HG03108 (cell line): ENCODE measurements around the gene CCDC18.
"Not testable (repeated sequence)": the region's sequence is repeated elsewhere in the genome, so short reads cannot be mapped to it uniquely, and the experiment has no call there.

Experiments
- ATAC-seq: cut with Tn5 transposase; IDR thresholded peaks from one replicate; pipeline ENCODE4 v1.9.1; 2021; ENCODE audit warnings: moderate library complexity; ENCODE audit not compliant: unreplicated experiment

CCDC18 gene

GRCh38 chr1:93223023-93223675 lies 42.6 kb downstream of the CCDC18 start:
- ATAC-seq: no peak

GRCh38 chr1:93235261-93235660 lies 54.7 kb downstream of the CCDC18 start:
- ATAC-seq: no peak

- no peak for ATAC-seq
Observed at GRCh38 chr1:93237021-93237420, 56.5 kb downstream of the CCDC18 start.

GRCh38 chr1:93238425-93238824 lies 57.9 kb downstream of the CCDC18 start:
- ATAC-seq: no peak

- no peak for ATAC-seq
Observed at GRCh38 chr1:93239863-93240262, 59.3 kb downstream of the CCDC18 start.

- ATAC-seq: not testable (repeated sequence)
Observed at GRCh38 chr1:93243233-93243632, 62.7 kb downstream of the CCDC18 start.

- no peak for ATAC-seq
Observed at GRCh38 chr1:93244298-93245069, 64.0 kb downstream of the CCDC18 start.

GRCh38 chr1:93251966-93252365 lies 71.4 kb downstream of the CCDC18 start:
- no peak for ATAC-seq

- no peak for ATAC-seq
Observed at GRCh38 chr1:93252598-93252997, 72.1 kb downstream of the CCDC18 start.

GRCh38 chr1:93253516-93253915 lies 73.0 kb downstream of the CCDC18 start:
- no peak for ATAC-seq

GRCh38 chr1:93255222-93256079 lies 74.9 kb downstream of the CCDC18 start:
- ATAC-seq: no peak

GRCh38 chr1:93256433-93256832 lies 75.9 kb downstream of the CCDC18 start:
- no peak for ATAC-seq

- no peak for ATAC-seq
Observed at GRCh38 chr1:93257889-93258288, 77.4 kb downstream of the CCDC18 start.

GRCh38 chr1:93260726-93261125 lies 80.2 kb downstream of the CCDC18 start:
- not testable (repeated sequence) for ATAC-seq

- ATAC-seq: no peak
Observed at GRCh38 chr1:93262645-93263044, 82.1 kb downstream of the CCDC18 start.

- not testable (repeated sequence) for ATAC-seq
Observed at GRCh38 chr1:93268888-93269287, 88.4 kb downstream of the CCDC18 start.

GRCh38 chr1:93275262-93275633 lies 94.7 kb downstream of the CCDC18 start:
- not testable (repeated sequence) for ATAC-seq

- ATAC-seq: no peak
Observed at GRCh38 chr1:93275634-93276295, 95.2 kb downstream of the CCDC18 start.

- not testable (repeated sequence) for ATAC-seq
Observed at GRCh38 chr1:93277530-93277929, 97.0 kb downstream of the CCDC18 start.

GRCh38 chr1:93283496-93283895 lies 103.0 kb downstream of the CCDC18 start:
- ATAC-seq: no peak

GRCh38 chr1:93288558-93288957 lies 108.0 kb downstream of the CCDC18 start:
- no peak for ATAC-seq
